NOMO-1 treated with dmso at 0.1 percent for 144 hours (cell line): ENCODE results near the gene RAB6B.

Source experiments
- DNase-seq: peaks from one replicate; lab custom pipeline; 2025; ENCODE audit not compliant: unreplicated experiment; lab: John Stamatoyannopoulos, UW

The RAB6B gene

GRCh38 chr3:133860519-133860918 lies 35.2 kb downstream of the RAB6B start:
- no peak for DNase-seq

GRCh38 chr3:133859381-133860234 lies 36.1 kb downstream of the RAB6B start:
- no peak for DNase-seq

DNA sequence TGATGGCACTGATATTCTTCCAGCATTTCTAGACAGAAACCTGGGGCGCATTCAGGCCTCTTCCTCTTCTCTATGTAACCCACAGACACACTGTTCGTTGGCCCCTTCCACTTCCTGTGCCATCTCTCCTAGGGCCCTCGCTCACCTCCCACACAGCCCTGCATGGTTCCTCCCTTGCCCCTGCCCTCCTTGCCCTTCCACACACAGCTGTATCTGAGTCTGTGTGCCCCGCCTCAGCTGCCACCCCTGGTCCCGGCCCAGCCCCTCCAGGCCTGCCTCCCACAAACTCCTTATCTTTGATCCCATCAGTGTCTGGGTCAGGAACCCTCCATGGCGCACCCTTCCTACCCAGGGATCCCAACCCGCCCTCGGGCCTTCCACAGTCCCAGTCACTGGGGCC lies 37.9 kb downstream of the RAB6B start:
- peak; percentile 43 for DNase-seq

DNA sequence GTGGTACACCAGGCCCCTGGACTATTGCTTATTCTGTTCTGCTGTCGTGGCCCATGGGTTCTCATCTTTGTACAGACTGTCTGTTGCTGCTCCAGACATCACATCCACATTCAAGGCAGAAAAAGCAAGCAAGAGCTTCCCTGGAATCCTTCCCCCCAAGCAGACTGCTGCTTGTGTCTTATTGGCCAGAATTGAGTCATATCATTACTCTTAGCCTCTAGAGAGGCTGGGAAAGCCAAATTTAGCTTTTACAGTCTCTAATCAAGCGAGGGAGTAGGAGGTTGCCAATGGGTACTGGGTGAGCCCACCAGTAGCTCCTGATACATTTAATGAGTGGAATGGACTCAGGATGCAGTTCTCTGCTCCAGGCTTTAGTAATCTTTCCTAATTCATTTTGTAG lies 39.4 kb downstream of the RAB6B start:
- DNase-seq, result no peak

GRCh38 chr3:133855772-133856171 lies 39.9 kb downstream of the RAB6B start:
- DNase-seq, result no peak

- DNase-seq, result no peak
These were observed 40.7 kb downstream of the RAB6B start for GRCh38 chr3:133855002-133855370.

- DNase-seq, result no peak
These were observed 41.2 kb downstream of the RAB6B start for GRCh38 chr3:133854264-133855001.

- no peak for DNase-seq
These were observed 41.8 kb downstream of the RAB6B start for GRCh38 chr3:133853925-133854227.

DNA sequence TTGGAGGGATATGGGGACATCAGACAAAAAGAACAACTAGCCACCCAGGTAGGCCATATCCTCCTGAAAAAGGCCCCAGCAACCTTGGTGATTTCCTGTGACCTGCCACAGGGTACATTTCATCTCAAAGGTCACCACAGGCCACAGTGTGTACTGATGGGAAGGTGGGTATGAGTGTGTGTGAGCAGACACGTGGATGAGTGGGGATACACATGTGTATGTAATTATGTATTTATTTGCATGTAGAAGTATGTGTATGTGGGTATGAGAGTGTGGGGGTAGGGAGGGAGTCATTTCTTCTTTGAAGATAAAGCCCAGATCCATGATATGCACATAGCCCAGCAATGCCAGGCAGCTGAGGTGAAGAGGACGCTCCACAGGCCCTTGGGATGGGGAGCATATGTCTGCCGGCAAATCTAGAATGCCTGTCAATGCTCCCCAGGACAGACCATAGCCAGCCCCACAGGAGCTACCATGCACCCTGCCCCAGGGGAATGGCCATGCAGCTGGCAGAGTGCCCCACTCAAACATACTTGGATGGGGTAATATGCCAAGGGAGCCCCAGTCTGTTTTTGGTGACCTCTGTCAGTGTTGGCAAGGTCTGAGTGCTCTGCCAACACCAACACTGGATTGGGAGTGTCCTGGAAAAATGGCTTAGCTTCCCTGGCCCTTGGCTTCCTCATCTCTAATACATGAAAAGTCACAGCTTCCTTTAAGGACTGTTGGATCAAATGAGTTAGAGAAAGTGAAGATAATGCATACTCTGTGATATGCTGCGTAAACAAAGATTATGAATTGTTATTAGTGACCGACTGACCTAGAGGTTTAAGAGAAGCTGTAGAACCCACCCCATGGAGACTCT lies 42.4 kb downstream of the RAB6B start:
- DNase-seq, result no peak

- DNase-seq, result no peak
These were observed 43.8 kb downstream of the RAB6B start for GRCh38 chr3:133851931-133852330.

GRCh38 chr3:133851266-133851906 lies 44.3 kb downstream of the RAB6B start:
- no peak for DNase-seq

DNA sequence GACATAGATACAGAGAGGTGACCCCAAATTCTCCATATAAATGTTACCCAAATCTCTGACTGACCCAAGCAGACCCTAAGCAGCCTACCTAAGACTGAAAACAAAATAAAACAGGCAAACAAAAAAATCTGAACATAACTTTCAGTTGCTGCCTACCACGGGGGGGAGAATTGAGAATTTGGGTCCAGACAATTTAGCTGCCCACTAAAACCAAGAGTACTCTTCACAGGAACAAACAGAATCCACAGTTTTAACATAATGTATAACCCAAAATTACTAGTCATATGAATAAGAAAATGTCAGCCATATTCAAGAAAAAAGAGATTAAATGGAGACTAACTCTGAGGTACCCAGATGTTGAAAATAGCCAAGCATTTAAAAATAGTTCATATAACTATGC lies 45.6 kb downstream of the RAB6B start:
- DNase-seq, result no peak

DNA sequence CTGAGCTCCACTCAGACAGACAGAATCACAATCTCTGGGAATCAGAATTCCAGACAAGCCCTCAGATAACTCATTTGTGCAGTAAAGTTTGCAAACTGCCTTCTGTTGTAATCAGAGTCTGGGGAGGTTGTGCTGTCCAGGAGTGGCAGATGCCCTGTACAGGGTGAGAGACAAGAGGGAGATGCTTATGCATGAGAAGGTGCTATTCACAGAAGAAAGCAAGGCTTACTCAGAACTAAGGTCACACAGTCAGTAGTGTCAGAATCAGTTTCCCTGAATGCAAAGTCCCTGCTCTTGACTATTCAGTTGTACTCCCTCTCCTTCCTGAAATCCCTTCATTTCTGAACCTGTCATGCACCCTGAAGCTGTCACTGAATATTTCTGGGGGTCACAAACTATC lies 46.3 kb downstream of the RAB6B start:
- no peak for DNase-seq

DNA sequence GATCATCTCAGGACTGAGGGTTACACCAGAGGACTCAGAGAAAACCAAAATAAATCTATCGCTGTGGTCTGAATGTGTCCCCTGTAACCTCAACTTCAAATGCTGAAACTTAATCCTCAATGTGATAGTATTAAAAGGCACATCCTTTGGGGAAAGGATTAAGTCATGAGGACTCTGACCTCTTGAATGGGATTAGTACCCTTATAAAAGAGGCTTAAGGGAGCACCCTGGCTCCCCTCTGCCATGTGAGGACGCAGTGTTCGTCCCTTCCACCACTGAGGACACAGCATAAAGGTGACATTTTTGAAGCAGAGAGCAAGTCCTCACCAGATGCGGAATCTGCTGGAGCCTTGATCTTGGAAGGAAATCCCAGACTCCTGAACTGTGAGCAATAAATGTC lies 50.6 kb downstream of the RAB6B start:
- DNase-seq, result no peak

DNA sequence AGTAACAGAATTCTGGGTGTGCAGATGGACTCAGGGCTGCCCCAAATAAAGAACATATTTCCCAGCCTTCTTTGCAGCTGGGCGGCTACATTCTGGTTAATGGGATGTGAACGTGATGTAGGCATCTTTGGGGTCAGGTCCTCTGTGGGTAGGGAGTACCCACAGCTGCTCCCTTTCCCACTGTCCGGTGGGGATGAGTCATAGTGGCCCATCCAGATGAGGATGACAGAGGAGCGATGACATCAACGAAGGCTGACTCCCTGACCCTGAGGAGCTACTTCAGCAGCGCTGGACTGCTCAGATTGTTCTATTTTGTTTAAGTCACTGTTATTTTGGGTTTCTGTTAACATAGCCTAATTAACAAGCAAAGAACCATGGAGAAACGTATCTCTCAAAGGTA lies 52.0 kb downstream of the RAB6B start:
- no peak for DNase-seq

- DNase-seq, result no peak
These were observed 53.5 kb downstream of the RAB6B start for GRCh38 chr3:133842158-133842557.

DNA sequence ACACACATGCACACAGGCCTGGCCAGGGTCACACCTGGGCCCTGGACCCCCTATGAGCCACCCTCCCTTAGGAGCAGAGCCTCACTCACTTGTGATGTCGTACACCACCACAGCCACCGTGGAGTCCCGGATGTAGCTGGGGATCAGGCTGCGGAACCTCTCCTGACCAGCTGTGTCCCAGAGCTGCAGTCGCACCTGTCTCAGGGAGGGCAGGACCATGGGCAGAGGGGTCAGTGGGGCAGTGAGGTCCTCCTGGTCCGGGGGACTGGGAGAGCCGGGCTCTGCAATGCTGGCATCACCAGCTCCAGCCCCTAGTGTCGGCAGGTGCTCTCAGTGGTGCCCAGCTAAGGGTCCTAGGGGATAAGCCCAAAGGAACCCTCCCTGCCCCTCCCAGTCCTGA lies 54.5 kb downstream of the RAB6B start:
- no peak for DNase-seq

GRCh38 chr3:133840767-133841166 lies 54.9 kb downstream of the RAB6B start:
- DNase-seq, result no peak

DNA sequence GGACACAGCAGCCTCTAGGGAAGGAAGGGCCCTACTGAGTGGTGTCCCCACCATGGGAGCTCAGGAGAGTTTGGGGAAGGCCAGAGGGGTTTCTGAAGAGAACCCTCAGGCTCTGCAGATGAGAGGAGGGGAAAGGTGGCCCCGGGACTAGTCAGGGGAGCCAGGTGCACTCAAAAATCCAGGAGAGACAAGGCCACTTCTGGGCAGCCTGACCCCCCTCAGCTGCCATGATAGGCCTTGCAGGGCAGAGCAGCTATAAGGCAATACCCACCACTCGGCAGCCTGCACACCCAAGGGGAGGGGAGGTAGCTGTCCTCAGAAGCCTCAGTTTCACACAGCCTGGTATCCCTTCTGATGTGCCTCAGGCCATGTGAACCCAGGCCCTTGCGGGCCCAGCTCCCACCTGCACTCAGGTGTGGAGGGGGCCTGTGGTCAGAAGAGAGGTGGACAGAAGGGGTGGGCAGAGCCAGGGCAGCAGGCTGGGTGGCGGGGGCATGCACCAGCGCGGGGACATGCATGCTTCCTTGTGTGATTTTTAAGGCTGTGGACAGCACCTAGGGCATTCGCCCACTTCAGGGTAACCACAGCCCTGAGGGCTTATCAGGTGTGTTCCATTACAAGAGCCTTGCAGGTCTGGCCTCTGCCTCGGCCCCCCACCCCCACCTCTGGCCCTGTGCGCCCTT lies 55.5 kb downstream of the RAB6B start:
- DNase-seq, result no peak

GRCh38 chr3:133838916-133839800 lies 56.5 kb downstream of the RAB6B start:
- no peak for DNase-seq
